Small intestine (tissue), 7 donors: ENCODE results near the gene SIK3. TPM values are rescaled to one million over a fixed set of nuclear protein-coding genes. Genes with fewer than 3 reads are reported as not detected.

Experiments used
- DNase-seq, 2 donors: peaks; one replicate each; pipeline versions ENCODE4 v3.0.0 to v3.0.0-alpha.2; 2013
- FAIRE-seq: peaks from 2 replicates; lab custom pipeline; 2012; peaks lifted over from hg19 to GRCh38; lab: Jason Lieb, UNC
- H3K27ac ChIP-seq, 3 donors: one replicate each; pipeline ENCODE4 v1.5.1; 2013; ENCODE audit warnings: low read length in 2 of 3, mild to moderate bottlenecking in 2 of 3, control low read depth in 1 of 3, inconsistent platforms in 1 of 3, low read depth in 1 of 3, moderate library complexity in 1 of 3
- H3K27me3 ChIP-seq, 3 donors: one replicate each; pipeline ENCODE4 v1.6.1; 2013; ENCODE audit warnings: low read length in 3 of 3, inconsistent platforms in 1 of 3; ENCODE audit not compliant: control insufficient read depth in 3 of 3, insufficient read depth in 3 of 3
- H3K36me3 ChIP-seq, 3 donors: one replicate each; pipeline ENCODE4 v1.6.1; 2013; ENCODE audit warnings: low read length in 3 of 3, inconsistent platforms in 1 of 3, low read depth in 1 of 3, mild to moderate bottlenecking in 1 of 3, moderate library complexity in 1 of 3; ENCODE audit not compliant: control insufficient read depth in 3 of 3, insufficient read depth in 2 of 3
- H3K4me1 ChIP-seq, 3 donors: one replicate each; pipeline ENCODE4 v1.6.1; 2013; ENCODE audit warnings: low read length in 2 of 3, inconsistent platforms in 1 of 3, low read depth in 1 of 3, mild to moderate bottlenecking in 1 of 3, moderate library complexity in 1 of 3; ENCODE audit not compliant: control insufficient read depth in 3 of 3, insufficient read depth in 2 of 3
- H3K4me3 ChIP-seq, 3 donors: one replicate each; pipeline ENCODE4 v1.5.1; 2013; ENCODE audit warnings: low read length in 3 of 3, control low read depth in 1 of 3, inconsistent platforms in 1 of 3, low read depth in 1 of 3, mild to moderate bottlenecking in 1 of 3, moderate library complexity in 1 of 3
- H3K9me3 ChIP-seq, 2 donors: one replicate each; pipeline ENCODE4 v1.6.1; 2013; ENCODE audit warnings: low read depth in 1 of 2, low read length in 1 of 2; ENCODE audit not compliant: control insufficient read depth in 2 of 2, insufficient read depth in 1 of 2
- WGBS, 3 donors: extraction: QIAGEN DNeasy Blood & Tissue Kit; methylation state at CpG; one replicate each; pipeline ENCODE4 v1.1.7; 2013; 5-methylcytosine and 5-hydroxymethylcytosine counted together
- polyA plus RNA-seq, 4 donors: library from polyadenylated mRNA; stranded (reverse) in 3 of 4; unstranded in 1 of 4; fragments of 200-250 nt in 3 of 4; fragments of 120-200 nt in 1 of 4; gene quantifications; one replicate each; pipeline versions ENCODE4 v1.2.1 to v1.2.3, GENCODE V29; 2013
- donor health status: healthy with polysubstance abuse.
- donor health status: control.
- donor health status: control.
- donor health status: Bipolar disorder and iron deficiency.
- donor health status: healthy.

SIK3 gene
- polyA plus RNA-seq, 4 donors, result 4.9 to 35.3 (median 9.0) TPM

DNA sequence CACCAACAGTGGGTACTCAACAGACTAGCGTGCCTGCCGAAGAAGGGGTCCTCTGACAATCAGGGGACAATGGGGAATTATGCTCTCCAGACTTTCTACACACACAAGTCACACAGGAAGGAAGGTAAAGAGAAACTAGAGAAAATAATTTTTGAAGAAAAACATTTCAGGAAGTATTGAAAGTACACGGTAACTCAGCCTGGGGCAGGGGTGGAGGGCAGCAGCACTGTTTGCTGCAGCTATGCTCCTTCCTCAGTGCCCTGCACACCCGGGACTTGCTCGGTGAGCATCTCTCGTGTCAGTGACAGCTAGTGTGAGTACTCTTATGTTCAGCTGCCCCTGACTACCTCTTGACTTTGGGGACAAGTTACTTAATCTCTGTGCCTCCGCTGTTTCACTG lies 242.8 kb downstream of the SIK3 start:
- Histone ChIP-seq H3K9me3 (no peaks in the 10 kb centered on the region), H3K27me3 (no peaks in the 10 kb centered on the region), H3K4me1 (peaks cover 18 to 31% (median 25%) of the 10 kb centered on the region in 3 donors), H3K36me3 (peaks cover 5 to 47% (median 9%) of the 10 kb centered on the region in 3 donors), H3K27ac (peak overlapping the region in 2 of 3 donors; percentile 7 to 30), H3K4me3 (no peak overlapping the region)
- no peak for DNase-seq
- FAIRE-seq, result no peak
- WGBS, 3 donors, result 86 to 94% (median 90%) methylated on average over 7 of the region's 7 CpGs

DNA sequence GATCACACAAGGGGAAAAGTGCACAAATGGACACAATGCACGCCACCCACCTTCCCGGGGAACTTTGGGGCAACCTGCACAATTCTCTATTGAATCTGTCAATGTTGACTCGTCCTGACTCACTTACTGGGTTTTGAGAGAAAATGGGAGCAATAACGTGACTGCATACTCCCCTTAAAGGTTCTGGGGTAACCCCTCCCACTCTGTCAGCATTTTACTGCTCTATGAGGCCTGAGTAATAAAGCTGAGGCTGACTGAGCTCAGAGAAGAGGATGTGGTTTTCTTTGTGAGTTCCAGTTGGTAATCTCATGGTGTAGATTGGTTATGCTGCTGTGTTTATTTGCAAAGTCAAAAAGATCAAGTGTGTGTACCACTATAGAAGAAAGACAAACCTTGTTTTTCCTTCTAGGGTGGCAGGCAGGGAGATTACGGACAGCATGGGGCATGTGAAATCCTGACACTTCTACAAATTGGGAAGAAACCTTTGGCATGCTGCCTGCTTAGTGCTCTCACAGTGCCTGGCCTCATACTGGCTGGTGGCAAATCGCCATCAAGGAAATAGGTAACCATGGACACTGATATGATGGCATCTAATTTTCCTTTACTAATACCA lies 244.7 kb downstream of the SIK3 start:
- Histone ChIP-seq H3K4me3 (no peak overlapping the region), H3K27me3 (no peaks in the 10 kb centered on the region), H3K36me3 (peaks cover 2 to 49% (median 12%) of the 10 kb centered on the region in 3 donors), H3K9me3 (no peaks in the 10 kb centered on the region), H3K27ac (peak overlapping the region; percentile 66 to 92 (median 85)), H3K4me1 (peaks cover 18 to 31% (median 25%) of the 10 kb centered on the region in 3 donors)
- DNase-seq (peak in 1 of 2 donors; percentile 73), FAIRE-seq (no peak)
- 51 to 56% (median 52%) methylated on average over 6 of the region's 6 CpGs for WGBS, 3 donors

DNA sequence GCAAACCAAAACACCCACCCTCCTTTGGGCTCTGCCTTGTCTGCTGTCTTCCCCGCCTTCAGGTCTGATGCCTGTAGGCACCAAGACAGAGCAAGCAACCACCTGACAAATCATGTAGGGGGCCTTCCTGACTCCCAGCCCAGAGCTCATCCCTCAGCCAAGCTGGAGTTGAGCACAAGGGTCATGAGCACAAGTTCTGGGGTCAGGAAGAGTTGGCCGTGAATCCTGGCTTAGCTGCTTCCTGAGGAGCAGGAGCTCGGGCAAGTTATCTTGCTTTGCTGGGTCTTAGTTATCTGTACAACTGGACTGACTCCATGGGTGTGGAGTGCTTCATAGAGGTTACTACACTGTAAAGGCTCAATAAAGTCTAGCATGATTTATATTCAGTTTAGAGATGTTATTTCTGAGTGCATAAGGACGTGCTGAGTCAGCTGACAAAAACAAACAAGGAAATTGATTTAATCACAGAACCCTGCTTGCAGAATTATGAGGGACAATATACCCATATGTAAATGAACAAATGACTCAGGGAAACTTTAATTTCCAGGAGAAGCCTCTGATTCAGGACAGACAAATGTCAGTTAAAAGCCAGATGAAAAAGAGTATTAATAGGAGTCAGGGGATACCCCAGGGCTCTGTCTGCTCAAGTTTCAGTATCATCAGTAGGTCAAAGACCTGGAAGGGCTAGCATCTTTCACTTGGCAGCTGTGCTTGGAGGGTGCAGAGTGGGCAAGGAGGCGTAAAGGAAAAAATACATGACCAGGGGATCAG lies 245.8 kb downstream of the SIK3 start:
- peak overlapping the region; percentile 66 to 92 (median 85) for H3K27ac ChIP-seq
- FAIRE-seq, result no peak

DNA sequence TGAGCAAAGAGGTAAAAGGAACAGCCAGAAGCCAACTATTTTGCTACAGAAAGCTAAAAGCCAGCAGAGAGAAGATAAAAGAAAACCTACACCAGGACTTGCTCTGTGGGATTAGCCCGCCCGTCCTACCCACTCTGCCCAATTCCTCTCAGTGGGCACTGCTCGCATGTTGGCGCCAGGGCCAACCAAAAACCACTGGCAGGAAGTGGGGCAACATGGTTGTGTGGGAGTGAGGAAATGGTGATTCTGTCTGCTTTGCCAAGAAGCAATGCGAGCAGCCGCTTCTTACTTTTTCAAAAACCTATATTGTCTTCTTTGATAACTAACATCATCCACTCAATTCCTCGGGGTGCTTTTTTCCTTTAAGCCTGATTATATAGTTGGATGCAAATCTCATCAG lies 246.6 kb downstream of the SIK3 start:
- WGBS, 3 donors, result 63 to 88% (median 81%) methylated on average over 7 of the region's 7 CpGs
- no peak for DNase-seq
- Histone ChIP-seq H3K4me1 (peaks cover 18 to 31% (median 25%) of the 10 kb centered on the region in 3 donors), H3K36me3 (peaks cover 2 to 55% (median 2%) of the 10 kb centered on the region in 3 donors), H3K9me3 (no peaks in the 10 kb centered on the region), H3K27me3 (no peaks in the 10 kb centered on the region), H3K27ac (peak overlapping the region; percentile 66 to 88 (median 85)), H3K4me3 (no peak overlapping the region)
- FAIRE-seq, result no peak

More for the DNA sequence above, 245.8 kb downstream of the SIK3 start:
- Histone ChIP-seq H3K4me3 (no peak overlapping the region), H3K27me3 (no peaks in the 10 kb centered on the region), H3K9me3 (no peaks in the 10 kb centered on the region), H3K4me1 (peaks cover 18 to 31% (median 25%) of the 10 kb centered on the region in 3 donors), H3K36me3 (peaks cover 2 to 48% (median 2%) of the 10 kb centered on the region in 3 donors)
- 39 to 46% (median 43%) methylated on average over 5 of the region's 5 CpGs for WGBS, 3 donors
- peak; percentile 75 to 93 for DNase-seq

DNA sequence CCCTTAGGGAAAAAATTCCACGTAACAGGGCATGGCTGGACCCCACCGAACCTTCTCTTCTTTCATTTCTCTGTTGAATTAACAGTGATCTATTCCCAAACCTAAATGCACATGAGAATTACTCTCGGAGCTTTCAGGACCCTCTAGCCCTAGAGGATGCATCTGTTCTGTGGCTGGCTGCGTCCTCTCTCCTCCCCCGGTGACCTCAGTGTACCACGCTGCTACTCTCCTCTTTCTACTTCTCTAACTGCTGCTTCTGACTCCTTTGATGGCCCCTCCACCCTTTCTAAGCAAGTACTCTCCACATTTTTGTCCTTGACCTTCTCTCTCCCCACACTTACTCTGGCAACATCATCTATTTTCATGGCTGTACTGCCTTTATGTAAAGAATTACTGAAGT lies 248.7 kb downstream of the SIK3 start:
- Histone ChIP-seq H3K9me3 (no peaks in the 10 kb centered on the region), H3K4me1 (peaks cover 18 to 31% (median 24%) of the 10 kb centered on the region in 3 donors), H3K36me3 (peaks cover 5 to 54% (median 15%) of the 10 kb centered on the region in 3 donors), H3K27me3 (no peaks in the 10 kb centered on the region), H3K4me3 (no peak overlapping the region), H3K27ac (no peak overlapping the region)
- no peak for DNase-seq
- 87 to 97% (median 95%) methylated on average over 6 of the region's 6 CpGs for WGBS, 3 donors
- FAIRE-seq, result no peak

DNA sequence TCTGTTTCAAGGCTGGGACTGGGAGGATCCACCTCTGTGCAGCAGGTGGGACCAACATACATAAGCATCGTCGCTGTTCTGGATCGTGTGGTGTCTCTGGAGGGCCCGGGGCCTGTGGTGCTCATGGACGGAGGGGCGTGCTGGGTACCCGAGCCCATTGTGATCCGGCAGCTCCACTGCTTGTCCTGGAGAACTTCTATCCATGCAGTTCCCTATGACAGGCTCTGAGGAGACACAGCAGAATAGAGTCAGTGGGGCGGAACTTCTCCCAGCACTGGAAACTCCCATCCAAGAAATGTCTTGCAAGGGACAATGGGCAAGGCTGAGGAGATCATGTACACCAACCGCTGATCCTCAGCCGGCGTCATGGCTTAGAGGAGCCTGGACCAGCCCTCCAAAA lies 249.2 kb downstream of the SIK3 start:
- DNase-seq (no peak), FAIRE-seq (no peak)
- no peak overlapping the region for H3K27ac ChIP-seq
- H3K4me3 ChIP-seq, result no peak overlapping the region
- WGBS, 3 donors, result 96 to 100% (median 99%) methylated on average over 12 of the region's 12 CpGs
- peaks cover 5 to 51% (median 15%) of the 10 kb centered on the region in 3 donors for H3K36me3 ChIP-seq
- H3K4me1 ChIP-seq, result peaks cover 15 to 27% (median 21%) of the 10 kb centered on the region in 3 donors
- H3K9me3 ChIP-seq, result no peaks in the 10 kb centered on the region
- H3K27me3 ChIP-seq, result no peaks in the 10 kb centered on the region

DNA sequence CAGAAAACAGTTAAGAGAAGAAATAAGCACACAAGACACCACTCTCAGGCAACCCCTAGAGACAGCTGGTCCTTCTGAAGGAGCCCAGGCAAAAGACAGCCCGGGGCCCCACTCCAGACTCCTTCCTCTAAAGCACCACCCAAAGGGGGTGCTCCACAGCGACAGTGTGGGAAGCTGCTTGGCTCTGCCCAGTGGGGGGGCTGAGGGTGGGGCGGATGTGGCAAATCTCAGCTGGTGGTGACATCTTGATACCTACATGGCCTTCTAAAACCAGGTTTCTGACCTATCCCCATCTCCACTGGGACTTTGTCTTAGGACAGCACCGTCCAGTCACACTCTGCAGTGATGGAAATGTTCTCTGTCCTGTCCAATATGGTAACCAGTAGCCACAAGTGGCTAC lies 250.6 kb downstream of the SIK3 start:
- Histone ChIP-seq H3K4me1 (peaks cover 10 to 27% (median 11%) of the 10 kb centered on the region in 3 donors), H3K27ac (no peak overlapping the region), H3K4me3 (no peak overlapping the region), H3K36me3 (peaks cover 7 to 53% (median 18%) of the 10 kb centered on the region in 3 donors), H3K9me3 (no peaks in the 10 kb centered on the region), H3K27me3 (no peaks in the 10 kb centered on the region)
- FAIRE-seq (no peak), DNase-seq (no peak)
- 97 to 100% (median 98%) methylated on average over 4 of the region's 4 CpGs for WGBS, 3 donors

DNA sequence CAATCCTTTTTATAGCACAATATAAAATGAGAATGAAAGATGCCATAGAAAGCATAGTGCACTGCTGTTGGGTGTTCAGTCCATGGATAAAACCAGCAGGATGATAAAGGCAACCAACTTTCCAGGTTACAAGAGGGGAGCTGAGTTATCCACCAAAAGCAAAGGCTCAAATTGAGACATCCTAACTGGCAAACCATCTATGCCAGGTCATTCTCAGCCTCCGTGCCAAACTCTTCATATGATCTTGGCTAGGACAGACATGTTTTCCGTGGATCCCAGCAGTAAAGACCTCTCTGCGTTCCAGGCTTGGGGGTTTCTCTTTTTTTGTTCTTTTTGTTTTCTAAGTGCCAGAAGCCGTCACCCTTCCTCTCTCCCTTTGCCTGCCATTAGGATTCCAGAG lies 253.5 kb downstream of the SIK3 start:
- DNase-seq (no peak), FAIRE-seq (no peak)
- Histone ChIP-seq H3K4me3 (no peak overlapping the region), H3K27me3 (no peaks in the 10 kb centered on the region), H3K4me1 (peaks cover 0 to 37% (median 2%) of the 10 kb centered on the region in 3 donors), H3K36me3 (peaks cover 7 to 48% (median 18%) of the 10 kb centered on the region in 3 donors), H3K27ac (no peak overlapping the region), H3K9me3 (no peaks in the 10 kb centered on the region)
- WGBS, 3 donors, result 91 to 100% (median 94%) methylated on average over 4 of the region's 4 CpGs
